ENCODE data around the gene ODC1.

Gene ODC1

DNA sequence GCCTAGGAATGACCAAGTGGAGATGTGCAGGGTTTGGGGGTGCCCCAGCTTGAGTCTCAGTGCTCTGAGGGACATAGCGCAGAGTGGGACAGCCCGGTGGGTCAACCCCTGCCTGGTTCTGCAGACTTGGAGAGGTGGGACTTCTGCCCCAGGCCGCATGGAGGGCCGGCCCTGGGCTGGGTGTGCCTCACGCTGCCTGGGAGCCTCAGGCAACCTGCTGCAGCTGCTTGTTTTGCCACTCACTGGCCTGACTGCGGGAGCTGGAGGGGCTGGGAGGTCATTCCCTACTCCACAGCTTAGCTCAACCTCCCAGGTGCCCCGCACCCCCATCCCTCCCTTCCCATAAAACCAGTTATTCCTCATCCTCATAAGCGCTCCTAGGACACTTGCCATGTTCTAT lies 33.1 kb downstream of the ODC1 start:
- no peak for DNase-seq (ENCODE audit: low spot score)

DNA sequence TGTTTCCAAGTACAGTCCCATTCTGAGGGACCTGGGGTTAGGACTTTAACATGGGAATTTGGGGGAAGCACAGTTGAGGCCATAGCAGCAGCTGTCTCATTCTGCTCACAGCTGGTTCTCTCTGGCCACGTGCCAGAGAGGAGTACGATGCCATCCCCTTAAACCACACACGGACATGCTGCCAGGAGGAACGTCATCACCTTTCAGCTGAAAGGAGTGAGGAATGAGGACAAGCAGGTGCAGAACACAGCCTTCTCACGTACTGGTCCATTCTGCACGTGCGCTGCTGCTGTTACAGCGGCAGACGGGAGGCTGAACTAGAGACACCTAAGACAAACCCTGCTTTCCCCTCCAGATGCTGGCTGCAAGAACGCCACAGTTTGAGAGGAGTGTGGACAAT lies 33.5 kb downstream of the ODC1 start:
- DNase-seq (ENCODE audit: low spot score) = no peak

DNA sequence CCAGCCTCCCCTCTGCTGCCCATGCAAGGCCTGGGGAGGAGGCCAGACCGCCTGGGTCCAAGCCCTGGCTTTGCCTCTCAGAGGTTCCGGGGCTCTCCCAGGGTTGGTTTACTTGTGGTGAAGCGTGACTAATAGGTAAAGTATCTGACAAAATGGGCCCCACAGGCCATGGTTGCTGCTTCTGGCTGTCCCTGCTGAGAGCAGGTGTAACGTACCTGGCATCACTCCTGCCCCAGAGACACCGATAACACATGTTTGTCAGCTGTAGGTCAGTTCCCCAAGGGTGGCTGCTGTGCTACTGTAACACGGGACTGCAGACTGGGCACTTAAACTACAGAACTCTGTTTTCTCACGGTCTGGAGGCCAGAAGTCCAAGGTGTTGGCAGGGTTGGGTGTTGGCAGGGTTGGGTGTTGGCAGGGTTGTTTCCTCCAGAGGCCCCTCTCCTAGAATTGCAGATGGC lies 34.1 kb downstream of the ODC1 start:
- no peak for DNase-seq (ENCODE audit: low spot score)

DNA sequence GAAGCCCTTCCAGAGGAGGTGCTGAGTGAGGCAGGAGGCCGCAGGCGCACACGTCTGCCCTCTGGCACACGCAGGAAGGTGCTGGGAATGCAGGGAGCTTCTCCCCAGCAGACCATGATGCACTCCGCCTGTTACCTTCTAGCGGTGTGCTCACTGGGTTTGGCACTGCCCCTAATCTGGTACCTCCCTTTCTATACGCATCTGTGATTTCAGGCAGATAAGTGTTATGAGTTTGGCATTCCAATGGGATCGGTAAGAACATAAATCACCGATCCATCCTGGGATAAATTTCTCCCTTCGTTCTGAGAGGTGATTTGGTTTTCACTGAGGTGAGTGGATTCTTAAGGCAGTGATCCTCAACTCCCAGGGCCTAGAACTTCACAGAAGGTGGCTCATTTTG lies 34.6 kb downstream of the ODC1 start:
- DNase-seq (ENCODE audit: low spot score) = no peak

DNA sequence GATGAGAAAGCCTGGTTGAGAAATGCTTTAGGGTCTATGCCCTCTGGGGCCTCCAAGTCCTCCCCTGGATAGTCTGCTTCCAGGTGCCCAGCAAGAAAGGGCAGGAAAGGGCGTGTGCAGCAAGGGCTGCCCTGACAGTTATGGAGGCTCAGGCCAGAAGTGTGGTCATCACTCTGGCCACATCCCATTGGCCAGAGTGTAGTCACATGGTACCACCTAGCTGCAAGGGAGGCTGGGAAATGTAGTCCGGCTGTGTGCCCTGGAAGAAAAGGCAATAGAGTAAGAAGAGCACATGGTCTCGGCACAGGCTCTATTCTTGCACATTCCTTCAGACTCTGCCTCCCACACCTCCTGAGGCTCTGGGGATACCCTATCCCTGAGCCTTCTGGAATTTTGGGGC lies 35.7 kb downstream of the ODC1 start:
- DNase-seq (ENCODE audit: low spot score) = no peak

DNA sequence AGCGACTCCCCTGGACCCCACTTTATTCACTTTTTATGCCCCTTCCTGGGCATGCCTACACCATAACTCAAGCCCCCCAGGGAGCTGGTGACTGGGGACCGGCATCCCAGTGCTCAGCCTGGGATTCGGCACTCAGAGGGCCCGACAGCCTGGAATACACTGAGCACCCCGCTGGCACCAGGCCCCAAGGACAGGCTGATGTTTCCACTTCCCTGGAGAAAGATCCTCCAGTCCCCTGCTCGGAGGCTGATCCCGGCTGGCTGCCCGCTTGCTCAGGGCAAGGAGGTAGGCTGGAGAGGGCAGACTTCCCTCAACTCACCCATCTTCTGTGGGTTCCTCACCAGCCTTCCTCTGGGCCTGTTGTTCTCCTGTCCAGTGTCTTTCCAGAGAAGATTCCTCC lies 36.6 kb downstream of the ODC1 start:
- no peak for DNase-seq (ENCODE audit: low spot score)

DNA sequence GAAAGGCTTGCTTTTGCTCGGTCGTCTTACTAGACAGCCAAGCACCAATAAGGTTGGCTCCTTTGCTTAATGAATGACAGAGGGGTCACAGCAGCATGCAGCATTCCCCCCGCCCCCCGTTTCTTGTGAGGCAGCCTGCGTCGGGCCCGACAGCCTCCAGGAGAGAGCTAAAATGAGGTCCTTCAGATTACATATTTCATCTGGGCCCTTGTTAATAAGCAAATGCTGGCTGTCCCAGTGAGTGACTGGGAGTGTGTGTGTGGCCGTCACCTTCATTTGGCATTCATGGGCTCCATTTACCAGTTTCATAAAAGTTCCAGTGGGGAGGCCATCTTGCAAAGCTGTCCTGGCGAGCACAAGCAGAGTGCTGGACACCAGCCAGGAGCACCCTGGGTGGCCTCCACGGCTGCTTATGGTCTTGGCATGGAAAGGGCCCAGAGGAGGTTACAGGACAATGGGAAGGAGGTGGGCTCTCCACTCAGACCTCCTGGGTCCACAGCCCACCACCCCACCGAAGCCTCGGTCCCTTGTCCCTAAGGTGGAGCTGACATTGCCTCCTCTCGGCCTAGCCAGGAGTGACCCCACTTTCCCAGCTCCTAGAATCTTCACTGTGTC lies 37.2 kb downstream of the ODC1 start:
- DNase-seq (ENCODE audit: low spot score) = no peak

DNA sequence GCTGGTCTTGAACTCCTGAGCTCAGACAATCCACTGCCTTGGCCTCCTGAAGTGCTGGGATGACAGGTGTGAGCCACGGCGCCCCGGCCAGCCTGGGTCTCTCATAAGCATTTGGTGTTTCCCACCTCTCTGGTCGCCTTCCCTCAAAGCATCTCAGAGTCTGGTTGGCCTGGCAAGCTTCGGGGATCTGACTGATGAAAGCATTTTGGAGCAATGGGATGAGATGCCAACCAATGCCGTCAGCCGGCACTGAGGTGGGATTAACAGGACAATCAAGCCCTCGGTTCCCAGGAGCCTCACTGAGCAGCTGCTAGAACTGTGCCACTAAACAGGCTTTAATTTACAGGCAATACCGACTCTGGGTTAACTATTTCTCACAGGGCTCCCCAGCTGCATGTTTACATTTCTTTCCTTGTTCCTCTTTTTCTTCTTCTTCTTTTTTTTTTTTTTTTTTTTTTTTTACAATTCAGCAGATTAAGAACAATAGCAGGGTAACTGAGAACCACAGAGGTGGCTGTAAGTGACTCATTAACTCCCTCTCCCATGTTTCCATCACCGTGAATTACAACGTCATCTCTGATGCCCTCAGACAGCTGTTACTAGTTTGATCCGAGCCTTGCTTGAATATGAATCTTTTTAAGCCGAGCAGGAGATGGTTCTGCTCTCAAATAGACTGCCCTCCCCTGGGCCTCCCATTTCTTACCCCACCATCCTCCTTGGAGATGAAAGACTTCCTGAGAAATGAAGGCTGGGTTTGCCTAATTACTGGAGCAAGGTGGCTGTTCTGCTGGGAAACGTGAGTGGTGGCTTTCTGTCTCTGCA lies 37.9 kb downstream of the ODC1 start:
- DNase-seq (ENCODE audit: low spot score) = no peak

DNA sequence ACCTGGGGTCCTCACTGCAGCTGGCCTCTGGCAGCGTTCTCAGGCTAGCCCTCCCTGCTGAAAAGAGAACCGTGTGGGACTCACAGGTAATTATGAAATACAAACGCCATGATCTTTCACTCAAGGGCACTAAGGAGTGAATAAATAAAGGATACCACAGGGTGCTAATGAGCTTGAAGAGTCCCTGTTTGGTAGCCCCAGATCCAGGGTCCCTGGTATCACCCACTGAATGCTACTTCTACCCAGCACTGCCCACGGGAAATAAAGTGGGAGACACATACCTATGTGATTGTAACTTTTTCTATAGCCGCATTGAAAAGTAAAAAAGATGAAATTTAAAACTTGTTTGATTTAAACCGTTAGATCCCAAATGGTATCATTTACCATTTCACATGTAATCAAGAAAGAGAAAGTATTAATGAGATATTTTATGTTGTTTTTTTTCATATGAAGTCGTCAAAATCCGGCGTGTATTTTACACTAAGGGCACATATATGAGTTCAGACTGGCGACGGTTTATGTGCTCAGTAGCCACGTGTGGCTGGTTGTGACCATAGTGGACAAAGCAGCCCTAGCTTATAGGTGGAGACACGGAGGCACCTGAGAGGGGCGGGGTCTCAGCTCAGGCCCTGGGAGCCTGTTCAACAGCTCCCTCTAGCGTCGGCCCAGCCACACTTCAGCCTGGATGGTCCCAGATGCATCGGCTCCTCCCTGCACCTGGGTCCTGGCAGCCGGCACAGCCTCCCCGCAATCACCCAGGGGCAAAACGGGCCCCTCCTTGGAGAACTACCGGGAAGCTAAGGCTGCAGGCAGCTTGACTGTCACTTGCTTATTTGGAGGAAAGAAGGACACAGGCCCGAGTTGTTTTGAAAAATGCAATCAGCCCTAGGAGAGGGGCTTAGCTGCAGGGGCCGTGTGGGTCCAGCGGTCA lies 39.2 kb downstream of the ODC1 start:
- DNase-seq (ENCODE audit: low spot score) = peak; percentile 85

DNA sequence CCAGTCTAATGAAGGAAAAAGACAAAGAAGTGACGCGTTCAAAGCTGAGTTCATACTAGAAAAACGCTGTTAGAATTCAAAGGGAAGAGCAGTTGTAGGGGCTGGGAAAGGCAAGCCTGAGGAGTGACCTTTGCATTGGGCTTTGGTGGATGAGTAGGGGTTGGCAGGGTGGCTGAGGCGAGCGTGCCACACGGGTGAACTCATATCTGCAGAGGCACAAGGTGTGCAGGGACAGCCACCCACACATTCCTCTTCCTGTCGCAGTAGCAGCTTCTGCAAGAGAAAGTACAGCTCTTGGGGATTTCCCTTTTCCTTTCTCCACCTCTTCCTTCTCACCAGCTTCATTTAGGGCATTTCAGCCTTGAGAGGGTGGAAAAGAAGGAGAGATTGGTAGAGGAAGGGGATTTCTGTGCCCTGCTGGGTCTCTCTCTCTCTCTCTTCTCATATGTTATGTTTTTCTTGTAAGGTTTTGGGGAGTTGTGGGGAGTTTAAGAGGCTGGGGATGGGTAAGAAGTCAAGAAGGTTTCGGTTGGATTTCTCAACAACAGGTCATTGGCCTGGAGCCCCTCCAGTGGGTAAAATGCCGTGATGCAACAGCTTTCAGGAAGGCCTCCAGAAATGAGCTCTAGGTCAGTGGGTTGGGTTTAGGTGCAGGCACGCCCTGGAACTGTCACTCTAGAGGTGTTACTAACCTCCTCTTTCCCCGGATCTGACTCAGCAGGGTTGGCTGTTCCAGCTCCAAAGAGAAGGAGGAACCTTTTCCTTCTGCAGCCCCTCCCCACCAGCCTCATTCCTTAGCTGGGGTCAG lies 40.1 kb downstream of the ODC1 start:
- no peak for DNase-seq (ENCODE audit: low spot score)

DNA sequence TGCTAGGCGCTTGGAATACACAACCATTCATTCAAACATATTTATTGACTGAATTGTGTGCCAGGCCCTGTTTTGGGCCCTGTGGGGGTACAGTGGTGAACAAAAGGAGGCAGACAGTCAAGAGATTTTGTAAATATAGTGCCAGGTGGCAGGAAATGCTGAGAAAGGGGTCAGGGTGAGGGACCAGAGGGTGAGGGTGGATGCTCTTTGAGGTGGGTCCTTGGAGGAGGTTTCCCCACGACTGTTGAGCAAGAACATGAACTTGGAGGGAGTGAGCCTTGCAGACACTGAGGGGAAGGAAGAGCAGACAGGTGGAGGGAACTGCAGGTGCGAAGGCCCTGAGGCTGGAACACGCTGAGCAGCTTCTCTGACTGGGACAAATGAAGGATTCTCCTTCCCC lies 40.7 kb downstream of the ODC1 start:
- DNase-seq (ENCODE audit: low spot score) = no peak

DNA sequence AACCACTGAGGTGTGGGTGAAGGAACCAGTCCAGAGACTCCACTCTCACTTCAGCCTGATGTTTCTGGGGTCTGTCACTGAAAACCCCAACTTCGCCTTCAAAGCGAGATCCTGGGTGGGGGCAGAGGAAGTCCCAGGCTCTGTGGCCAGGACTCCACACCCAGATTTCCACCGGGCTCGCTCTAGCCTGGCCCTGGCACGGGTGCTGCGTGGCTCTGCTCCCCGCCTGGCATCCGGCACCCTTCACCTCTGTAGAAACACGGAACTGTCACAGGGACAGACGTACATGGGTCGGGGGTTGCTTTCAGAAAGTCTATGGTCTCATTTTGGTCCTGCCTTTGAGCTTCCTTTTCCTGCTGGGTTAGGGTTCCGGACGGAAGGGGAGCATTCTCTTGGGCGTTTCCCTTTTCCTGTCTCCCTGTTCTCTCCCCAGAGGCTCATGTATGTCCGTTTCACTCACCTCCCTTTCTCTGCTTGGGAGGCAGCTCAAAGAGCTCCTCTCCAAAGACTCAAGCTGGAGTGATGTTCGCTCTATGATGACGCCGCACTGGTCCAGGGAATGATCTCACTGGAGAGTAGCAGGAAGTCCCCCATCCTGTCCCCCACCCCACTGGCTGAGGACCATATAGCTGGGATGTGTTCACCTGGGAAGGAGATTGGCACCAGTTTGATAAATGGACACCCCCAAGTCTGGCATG lies 41.5 kb downstream of the ODC1 start:
- DNase-seq (ENCODE audit: low spot score) = no peak

DNA sequence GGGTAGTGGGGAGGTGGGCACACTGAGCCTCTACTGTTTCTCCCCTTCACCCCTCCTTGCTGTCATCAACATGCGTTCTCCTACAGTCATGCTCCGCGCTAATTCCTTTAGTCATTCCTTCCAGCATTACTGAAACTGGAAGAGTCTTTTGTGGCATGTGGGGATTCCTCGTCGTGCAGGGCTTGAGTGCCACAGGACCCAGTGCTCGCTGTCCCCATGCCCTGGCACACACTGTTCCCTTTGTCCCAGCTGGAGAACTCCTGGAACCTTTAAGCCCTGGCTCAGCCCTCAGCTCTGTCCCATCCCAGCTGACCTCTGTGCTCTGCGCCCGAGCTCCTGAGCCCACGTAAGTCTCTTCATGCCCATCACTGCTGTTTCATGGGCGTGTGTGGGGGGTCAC lies 42.1 kb downstream of the ODC1 start:
- DNase-seq (ENCODE audit: low spot score) = no peak

DNA sequence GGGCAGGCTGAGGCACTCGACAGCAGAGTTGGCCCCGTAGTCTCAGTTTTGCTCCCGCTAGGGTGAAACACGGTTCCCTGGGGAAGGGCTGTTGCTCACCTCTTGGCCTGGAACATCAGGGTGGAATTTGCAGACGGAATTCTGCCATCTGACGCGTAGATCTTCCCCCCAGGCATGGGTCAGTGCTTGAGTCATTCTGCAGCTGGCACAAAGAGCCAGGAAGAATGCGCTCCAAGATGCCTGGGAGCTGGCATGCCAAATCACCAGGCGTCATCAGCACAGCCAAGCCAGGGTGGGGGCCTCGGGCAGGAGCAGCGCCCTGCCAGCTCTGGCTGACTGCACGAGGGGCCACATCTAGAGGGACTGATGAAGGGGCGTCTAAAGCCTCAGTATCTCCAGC lies 42.7 kb downstream of the ODC1 start:
- DNase-seq (ENCODE audit: low spot score) = peak; percentile 51

DNA sequence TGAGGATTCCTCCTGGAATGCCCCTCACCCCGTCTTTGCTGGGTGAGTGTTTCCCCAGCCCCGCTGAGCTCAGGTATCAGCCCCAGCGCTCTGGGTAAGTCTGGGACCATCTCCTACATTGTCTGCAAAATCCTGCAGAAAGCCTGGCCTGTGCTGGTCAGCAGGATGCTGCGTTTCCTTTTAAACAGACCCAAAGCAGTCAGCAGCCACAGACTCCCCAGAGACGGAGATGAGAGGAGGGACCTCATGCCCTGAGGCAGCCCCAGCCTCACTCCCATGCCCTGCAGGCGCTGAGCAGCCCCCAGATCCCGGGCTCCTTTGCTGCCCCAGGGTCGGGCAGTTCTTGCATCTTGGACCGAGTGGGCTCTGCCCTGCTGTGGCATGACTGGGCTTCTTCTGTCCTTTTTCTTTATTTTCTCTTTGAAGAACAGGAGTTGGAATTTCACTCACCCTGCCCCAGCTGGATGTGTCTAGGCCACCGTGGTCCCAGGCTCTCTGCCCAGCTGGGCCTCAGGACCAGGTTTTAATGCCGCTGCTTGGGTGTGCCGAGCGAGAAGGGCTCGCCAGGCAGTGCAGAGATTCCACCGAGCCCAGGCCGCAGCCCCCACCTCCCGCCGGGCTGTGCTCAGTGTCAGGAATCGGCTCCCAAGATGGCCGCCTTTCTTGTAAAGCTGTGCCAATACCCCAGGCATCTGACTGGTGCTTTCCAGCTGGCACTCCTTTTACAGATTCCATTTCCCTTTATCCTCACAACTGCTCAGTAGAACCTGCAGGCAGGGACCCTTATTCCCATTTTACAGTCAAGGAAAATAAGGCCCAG lies 43.6 kb downstream of the ODC1 start:
- no peak for DNase-seq (ENCODE audit: low spot score)

DNA sequence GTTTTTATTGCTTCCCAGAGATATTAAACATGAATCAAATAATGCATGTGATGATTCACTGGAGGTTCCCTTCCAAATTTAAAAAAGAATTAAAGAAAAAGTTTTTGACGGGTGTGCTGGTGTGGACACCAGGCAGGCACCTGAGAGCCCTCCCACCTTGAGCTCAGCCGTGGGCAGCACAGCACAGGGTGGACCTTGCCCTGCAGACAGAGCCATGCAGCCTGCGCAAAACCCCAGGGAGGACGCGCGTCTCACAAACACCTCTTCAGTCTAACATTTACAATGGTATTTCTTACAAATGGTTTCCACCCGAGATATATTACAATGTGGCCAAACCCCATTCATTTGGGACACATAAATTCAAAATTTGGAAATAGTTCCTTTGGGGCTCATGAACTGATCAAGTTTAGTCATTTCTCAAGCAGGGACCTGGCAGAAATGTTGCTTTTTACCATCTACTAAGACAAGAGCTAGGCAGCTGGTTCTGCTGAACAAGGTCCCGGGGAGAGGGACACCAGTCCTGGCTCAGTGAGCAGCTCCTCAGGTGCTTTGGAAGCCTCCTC lies 45.4 kb downstream of the ODC1 start:
- no peak for DNase-seq (ENCODE audit: low spot score)

DNA sequence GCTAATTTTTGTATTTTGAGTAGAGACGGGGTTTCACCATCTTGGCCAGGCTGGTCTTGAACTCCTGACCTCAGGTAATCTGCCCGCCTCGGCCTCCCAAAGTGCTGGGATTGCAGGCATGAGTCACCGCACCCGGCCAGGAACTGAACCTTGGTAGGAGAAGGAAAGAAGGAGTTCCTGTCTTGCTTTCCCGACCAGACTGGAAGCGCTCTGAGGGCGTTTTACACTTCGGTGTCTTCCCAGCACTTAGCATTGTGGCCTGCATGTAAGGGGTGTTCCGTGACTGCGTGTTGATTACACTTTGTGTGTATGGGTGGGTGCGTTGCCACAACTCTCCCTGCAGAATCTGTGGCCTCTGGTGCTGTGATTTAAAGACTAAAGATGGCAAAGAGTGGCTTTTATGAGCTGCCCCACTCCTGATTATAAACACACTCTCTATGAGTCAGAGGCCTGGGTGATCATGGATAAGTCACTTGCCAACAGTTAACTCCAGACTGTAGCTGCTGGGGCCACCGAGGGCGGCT lies 46.0 kb downstream of the ODC1 start:
- no peak for DNase-seq (ENCODE audit: low spot score)

DNA sequence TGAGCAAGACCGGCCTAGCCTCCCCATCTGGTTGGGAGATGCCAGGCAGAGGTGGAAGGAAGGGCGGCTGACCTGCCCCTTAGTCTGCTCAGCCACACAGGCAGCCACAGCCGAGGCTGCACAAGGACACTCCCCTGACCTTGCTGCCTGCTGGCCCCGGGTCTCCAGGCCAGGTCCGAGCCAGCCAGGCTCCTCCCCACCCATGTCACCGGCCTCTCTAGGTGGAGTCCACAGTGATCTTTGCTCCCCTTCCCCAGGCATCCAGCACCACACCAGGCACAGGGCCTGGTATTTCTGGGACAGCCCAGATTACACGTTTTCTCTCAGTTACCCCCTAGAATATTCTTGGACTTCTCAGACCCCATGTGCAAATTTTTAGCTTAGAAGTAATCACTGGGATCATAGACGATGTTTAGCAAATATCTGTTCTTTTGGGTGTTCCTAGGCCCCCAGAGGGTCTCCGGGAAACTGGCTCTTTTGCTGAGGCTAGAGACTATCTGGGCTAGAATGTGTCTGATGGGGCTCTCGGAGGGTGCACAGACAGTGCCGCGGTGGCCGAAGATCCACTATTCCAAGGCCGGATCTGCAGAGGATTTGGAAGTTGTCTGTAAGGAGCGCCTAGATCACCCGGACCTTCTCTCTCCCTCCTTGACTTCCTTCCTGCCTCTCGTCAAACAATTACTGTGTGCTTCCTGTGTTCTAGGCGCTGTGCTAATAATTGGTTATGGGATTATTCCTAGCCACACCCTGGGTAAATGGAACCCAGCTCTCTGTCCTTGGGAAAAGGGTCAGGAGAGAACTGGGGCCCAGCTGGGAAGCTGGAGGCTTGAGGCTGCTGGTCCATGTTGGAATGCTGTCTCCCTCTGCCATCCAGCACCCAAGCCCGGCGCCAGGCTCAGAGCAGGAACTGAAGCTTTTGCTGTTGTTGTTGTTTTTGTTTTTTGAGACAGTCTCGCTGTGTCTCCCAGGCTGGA lies 46.9 kb downstream of the ODC1 start:
- DNase-seq (ENCODE audit: low spot score) = no peak

Measured in Ammon's horn (tissue), 1 donor.